Mammary epithelial cell (primary cell): ENCODE data around the gene CHID1.

Experiments
- CTCF ChIP-seq, 2 donors: IDR thresholded peaks in 1 of 2; conservative IDR thresholded peaks in 1 of 2; 2 replicates each; pipeline ENCODE4 v1.5.1; 2011 to 2012; ENCODE audit warnings: inconsistent platforms in 2 of 2, low read length in 2 of 2, mild to moderate bottlenecking in 2 of 2, control low read depth in 1 of 2, low read depth in 1 of 2; ENCODE audit not compliant: insufficient read depth in 1 of 2; ENCODE audit errors: extremely low read depth in 1 of 2
- EZH2 ChIP-seq: IDR thresholded peaks from 2 replicates; pipeline ENCODE4 v1.6.1; 2012; ENCODE audit warnings: low read length, inconsistent platforms, borderline replicate concordance

GRCh38 chr11:831961-832528 is 78.6 kb downstream of the CHID1 start:
- TF ChIP-seq CTCF (conservative IDR thresholded peaks at IDR 0.05 in 1 of 2, IDR thresholded peaks at IDR 0.05 in 1 of 2; ENCODE audit: extremely low read depth in 1 of 2, insufficient read depth in 1 of 2, low read depth in 1 of 2, low read length in 2 of 2) = no peak
- TF ChIP-seq EZH2 = no peak
